ENCODE measurements around the gene ZNF606. TPM values are rescaled to one million over a fixed set of nuclear protein-coding genes. Genes with fewer than 3 reads are reported as not detected.

The ZNF606 gene
- total and polyA plus RNA-seq, 2 donors (not counting 3 experiments of a cell fraction or from before 2014, with no cell fraction given): 4.6 to 10.8 TPM

DNA sequence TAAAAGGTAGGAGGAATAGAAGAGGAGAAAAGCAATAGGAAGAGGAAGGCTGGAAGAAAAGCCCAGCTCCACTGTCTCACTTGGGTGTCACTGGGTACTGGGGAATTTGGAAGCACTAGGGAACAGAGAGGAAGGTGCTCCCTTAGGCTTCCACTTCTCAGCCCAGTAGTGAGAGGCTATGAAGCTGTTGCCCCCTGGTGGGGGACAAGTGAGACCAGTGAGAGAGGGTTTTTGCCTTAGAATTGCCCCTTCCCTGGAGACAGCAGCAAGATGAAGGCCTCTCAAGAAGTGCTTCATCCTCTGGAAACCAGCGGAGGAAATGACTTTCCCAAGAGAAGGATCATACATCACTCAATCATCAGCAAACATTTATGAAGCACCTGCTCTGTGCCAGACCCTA lies 4.7 kb upstream of the ZNF606 start:
- Histone ChIP-seq H3K9ac (replicated peaks; ENCODE audit: extremely low read depth, insufficient read depth, low read length) (no peak overlapping the region), H3K9me1 (replicated peaks; ENCODE audit: control insufficient read depth, extremely low read depth, insufficient read depth, low read length) (no peaks in the 10 kb centered on the region), H2AFZ (ENCODE audit: low read depth, low read length) (no peak overlapping the region), H3K27ac (ENCODE audit: insufficient read depth, low read depth, low read length) (no peak overlapping the region), H3K4me2 (ENCODE audit: insufficient read depth, low read length) (no peak overlapping the region), H3K27me3 (ENCODE audit: control insufficient read depth in 2 of 2, insufficient read depth in 2 of 2, low read length in 2 of 2) (no peaks in the 10 kb centered on the region), H3K4me1 (ENCODE audit: control insufficient read depth, extremely low read depth, insufficient read depth, low read length) (peaks cover 3% of the 10 kb centered on the region), H3K79me2 (ENCODE audit: control insufficient read depth, insufficient read depth, low read length) (no peaks in the 10 kb centered on the region), H3K9me3 (replicated peaks; ENCODE audit: control insufficient read depth, insufficient read depth, low read length) (peaks cover 5% of the 10 kb centered on the region), H3K4me3 (replicated peaks in 1 of 3; ENCODE audit: insufficient read depth in 1 of 3, low read depth in 1 of 3, low read length in 3 of 3) (no peak overlapping the region), H4K20me1 (replicated peaks; ENCODE audit: control insufficient read depth, extremely low read depth, insufficient read depth, low read length) (no peaks in the 10 kb centered on the region), H3K36me3 (ENCODE audit: control insufficient read depth in 2 of 2, extremely low read depth in 1 of 2, insufficient read depth in 2 of 2, low read length in 2 of 2) (peaks cover 0 to 5% of the 10 kb centered on the region in 2 experiments)
- no peak for DNase-seq (ENCODE audit: low read depth, low spot score)
- FAIRE-seq: no peak
- ChIA-PET CTCF (no interaction called here), POLR2A (no interaction called here)
- intact Hi-C loops (cut with micrococcal nuclease) (loop anchor here (10.0 kb wide), 2 partner anchors 148 to 372 kb away; partner anchors contain the start of genes ZNF211 and ZNF329), dilution Hi-C loops (cut with MboI; ENCODE audit: extremely low pct_ligation_motif_present, low sequenced_read_pairs) (no loop called here)
- TF ChIP-seq, protein P1, sequence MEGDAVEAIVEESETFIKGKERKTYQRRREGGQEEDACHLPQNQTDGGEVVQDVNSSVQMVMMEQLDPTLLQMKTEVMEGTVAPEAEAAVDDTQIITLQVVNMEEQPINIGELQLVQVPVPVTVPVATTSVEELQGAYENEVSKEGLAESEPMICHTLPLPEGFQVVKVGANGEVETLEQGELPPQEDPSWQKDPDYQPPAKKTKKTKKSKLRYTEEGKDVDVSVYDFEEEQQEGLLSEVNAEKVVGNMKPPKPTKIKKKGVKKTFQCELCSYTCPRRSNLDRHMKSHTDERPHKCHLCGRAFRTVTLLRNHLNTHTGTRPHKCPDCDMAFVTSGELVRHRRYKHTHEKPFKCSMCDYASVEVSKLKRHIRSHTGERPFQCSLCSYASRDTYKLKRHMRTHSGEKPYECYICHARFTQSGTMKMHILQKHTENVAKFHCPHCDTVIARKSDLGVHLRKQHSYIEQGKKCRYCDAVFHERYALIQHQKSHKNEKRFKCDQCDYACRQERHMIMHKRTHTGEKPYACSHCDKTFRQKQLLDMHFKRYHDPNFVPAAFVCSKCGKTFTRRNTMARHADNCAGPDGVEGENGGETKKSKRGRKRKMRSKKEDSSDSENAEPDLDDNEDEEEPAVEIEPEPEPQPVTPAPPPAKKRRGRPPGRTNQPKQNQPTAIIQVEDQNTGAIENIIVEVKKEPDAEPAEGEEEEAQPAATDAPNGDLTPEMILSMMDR (IDR thresholded peaks at IDR 0.05; ENCODE audit: extremely low read depth in 1 of 2, insufficient read depth in 1 of 2, low read depth in 1 of 2, low read length in 2 of 2): no peak
- TF ChIP-seq MYC (IDR thresholded peaks at IDR 0.05; ENCODE audit: low read depth, low read length): no peak
- no peak for TF ChIP-seq POLR2A (IDR thresholded peaks at IDR 0.05; ENCODE audit: low read depth, low read length)
- TF ChIP-seq GATA2 (IDR thresholded peaks at IDR 0.05; ENCODE audit: insufficient read depth, insufficient read length, low read depth, low read length): no peak
- TF ChIP-seq, protein P2, sequence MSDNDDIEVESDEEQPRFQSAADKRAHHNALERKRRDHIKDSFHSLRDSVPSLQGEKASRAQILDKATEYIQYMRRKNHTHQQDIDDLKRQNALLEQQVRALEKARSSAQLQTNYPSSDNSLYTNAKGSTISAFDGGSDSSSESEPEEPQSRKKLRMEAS (IDR thresholded peaks at IDR 0.05; ENCODE audit: insufficient read depth, insufficient read length): no peak
- no peak for TF ChIP-seq JUN (IDR thresholded peaks at IDR 0.05; ENCODE audit: borderline replicate concordance, insufficient read depth, insufficient read length, low read depth)
- no peak for TF ChIP-seq EZH2 (IDR thresholded peaks at IDR 0.05; ENCODE audit: borderline replicate concordance, low read depth, low read length, severe bottlenecking)
- TF ChIP-seq POLR2AphosphoS5 (IDR thresholded peaks at IDR 0.05; ENCODE audit: insufficient read depth, low read depth, low read length): no peak
- no TSS peak for BruUV-seq (replicated peaks)
